ENCODE data around the gene PDCD2. TPM values are rescaled to one million over a fixed set of nuclear protein-coding genes. Genes with fewer than 3 reads are reported as not detected.

Gene PDCD2
- total RNA-seq, 6 experiments from 2014 or later = 62.3 to 73.7 (median 69.0) TPM

DNA sequence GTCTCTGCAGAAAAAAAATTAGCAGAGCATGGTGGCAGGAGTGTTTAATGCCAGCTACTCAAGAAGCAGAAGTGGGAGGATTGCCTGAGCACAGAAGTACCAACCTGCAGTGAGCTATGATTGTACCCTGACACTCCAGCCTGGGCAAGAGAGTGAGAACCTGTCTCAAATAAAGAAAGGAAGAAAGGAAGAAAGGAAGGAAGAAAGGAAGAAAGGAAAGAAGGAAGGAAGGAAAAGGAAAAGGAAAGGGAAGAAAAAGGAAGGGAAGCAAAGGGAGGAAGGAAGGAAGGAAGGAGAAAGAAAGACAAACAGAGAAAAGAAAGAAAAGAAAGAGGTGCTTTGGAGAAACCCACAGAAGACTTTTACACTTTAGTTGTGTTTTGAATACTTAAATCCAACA is 12.8 kb upstream of the PDCD2 start:
- TF ChIP-seq, protein P1, sequence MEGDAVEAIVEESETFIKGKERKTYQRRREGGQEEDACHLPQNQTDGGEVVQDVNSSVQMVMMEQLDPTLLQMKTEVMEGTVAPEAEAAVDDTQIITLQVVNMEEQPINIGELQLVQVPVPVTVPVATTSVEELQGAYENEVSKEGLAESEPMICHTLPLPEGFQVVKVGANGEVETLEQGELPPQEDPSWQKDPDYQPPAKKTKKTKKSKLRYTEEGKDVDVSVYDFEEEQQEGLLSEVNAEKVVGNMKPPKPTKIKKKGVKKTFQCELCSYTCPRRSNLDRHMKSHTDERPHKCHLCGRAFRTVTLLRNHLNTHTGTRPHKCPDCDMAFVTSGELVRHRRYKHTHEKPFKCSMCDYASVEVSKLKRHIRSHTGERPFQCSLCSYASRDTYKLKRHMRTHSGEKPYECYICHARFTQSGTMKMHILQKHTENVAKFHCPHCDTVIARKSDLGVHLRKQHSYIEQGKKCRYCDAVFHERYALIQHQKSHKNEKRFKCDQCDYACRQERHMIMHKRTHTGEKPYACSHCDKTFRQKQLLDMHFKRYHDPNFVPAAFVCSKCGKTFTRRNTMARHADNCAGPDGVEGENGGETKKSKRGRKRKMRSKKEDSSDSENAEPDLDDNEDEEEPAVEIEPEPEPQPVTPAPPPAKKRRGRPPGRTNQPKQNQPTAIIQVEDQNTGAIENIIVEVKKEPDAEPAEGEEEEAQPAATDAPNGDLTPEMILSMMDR (IDR thresholded peaks at IDR 0.05) = no peak
- Mint-ChIP-seq H3K27ac (no peak overlapping the region), H3K4me1 (ENCODE audit: low read depth) (no peaks in the 10 kb centered on the region), H3K9me3 (no peaks in the 10 kb centered on the region), H3K36me3 (ENCODE audit: low read depth) (no peaks in the 10 kb centered on the region), H3K27me3 (ENCODE audit: insufficient read depth) (peaks cover 5% of the 10 kb centered on the region; the same call in 1 of the 2 replicates), H3K4me3 (no peak overlapping the region)
- DNase-seq = no peak

DNA sequence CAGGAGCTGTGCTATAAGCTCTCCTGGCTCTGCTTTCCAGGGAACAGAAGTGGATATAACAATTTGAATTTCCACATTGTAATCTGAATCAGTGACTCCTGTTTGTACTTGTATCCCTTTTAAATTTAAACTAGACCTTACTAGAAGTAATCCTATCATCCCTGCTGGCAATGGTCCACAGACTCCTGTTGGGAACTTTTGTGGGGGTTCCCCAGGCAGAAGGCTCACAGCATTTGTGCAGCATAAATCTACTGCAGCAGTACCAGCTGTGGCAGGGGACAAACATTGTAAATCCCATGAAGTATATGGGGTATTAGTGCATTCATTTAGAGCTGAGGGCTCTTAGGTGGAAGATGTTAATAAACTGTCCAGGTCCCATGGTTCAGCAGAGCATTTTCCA is 12.0 kb upstream of the PDCD2 start:
- no peak for DNase-seq
- no peaks in the 10 kb centered on the region for H3K36me3 Mint-ChIP-seq (ENCODE audit: low read depth)
- H3K4me3 Mint-ChIP-seq = no peak overlapping the region
- TF ChIP-seq, protein P1 (IDR thresholded peaks at IDR 0.05) = no peak
- peaks cover 3% of the 10 kb centered on the region for H3K9me3 Mint-ChIP-seq
- H3K4me1 Mint-ChIP-seq (ENCODE audit: low read depth) = no peaks in the 10 kb centered on the region
- no peak overlapping the region for H3K27ac Mint-ChIP-seq
- H3K27me3 Mint-ChIP-seq (ENCODE audit: insufficient read depth) = peaks cover 5% of the 10 kb centered on the region; the same call in 1 of the 2 replicates

DNA sequence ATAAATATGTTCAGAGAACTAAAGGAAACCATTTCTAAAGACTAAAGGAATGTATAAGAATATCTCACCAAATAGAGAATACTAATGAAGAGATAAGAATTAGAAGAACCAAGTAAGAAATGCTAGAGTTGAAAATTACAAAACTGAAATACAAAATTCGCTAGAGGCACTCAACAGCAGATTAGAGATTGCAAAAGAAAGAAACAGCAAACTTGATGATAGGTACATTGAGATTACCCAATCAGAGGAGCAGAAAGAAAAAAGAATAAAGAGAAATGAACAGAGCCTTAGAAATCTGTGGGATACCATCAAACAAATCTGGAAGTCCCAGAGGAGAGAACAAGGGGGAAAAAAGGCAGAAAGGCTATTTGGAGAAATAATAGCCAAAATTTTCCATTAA is 6.3 kb upstream of the PDCD2 start:
- Mint-ChIP-seq H3K27ac (no peak overlapping the region), H3K4me1 (ENCODE audit: low read depth) (no peaks in the 10 kb centered on the region), H3K27me3 (ENCODE audit: insufficient read depth) (peaks cover 3% of the 10 kb centered on the region; the same call in 1 of the 2 replicates), H3K36me3 (ENCODE audit: low read depth) (peaks cover 5% of the 10 kb centered on the region; the same call in 1 of the 2 replicates), H3K9me3 (peaks cover 23% of the 10 kb centered on the region), H3K4me3 (no peak overlapping the region)
- no peak for DNase-seq
- TF ChIP-seq, protein P1 (IDR thresholded peaks at IDR 0.05) = no peak

DNA sequence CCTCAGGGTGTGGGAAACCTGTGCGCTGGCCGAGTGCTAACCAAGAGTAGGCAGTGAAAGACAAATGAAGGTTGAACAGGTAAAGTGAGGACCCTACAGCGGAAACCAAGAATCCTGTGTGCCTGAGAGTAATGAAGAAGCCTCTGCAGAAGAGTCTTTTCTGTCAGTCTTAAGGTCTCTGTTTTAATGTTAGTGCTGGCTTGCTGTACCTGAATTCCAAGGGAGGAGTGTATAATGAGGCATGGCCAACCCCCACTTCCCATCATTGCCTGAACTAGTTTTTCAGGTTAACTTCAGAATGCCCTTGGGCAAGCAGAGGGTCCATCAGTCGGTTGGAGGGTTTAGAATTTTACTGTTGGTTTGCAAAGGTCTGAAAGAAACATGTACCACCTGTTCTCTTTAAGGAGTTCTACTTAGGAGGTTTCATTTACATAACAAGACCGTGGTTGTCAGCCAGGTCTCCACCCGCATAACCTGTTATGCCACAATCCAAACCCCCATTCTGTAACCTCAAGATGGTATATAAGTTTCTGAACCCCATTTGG is 589 bp upstream of the PDCD2 start:
- H3K36me3 Mint-ChIP-seq (ENCODE audit: low read depth) = peaks cover 30% of the 10 kb centered on the region
- DNase-seq = no peak

DNA sequence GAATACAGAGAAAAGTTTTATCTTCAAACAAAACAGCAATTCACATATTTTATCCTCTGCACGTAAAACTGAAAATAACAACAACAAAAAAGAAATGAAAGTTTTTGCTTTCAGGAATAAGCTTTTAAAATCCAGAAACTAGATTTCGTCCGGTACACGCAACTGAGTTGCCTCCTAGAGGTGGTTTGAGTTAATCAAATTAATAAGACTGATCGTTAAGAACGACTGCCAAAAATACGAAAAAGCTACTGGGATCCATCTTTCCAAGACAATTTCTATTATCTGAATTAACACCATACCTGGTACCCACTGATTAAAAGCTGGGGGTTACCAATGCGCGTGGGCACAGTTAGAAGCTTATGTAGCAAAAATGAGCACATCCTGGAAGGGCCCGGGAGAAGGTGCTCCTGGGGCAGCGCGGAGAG is 669 bp downstream of the PDCD2 start:
- DNase-seq = peak; percentile 10
- Mint-ChIP-seq H3K9me3 (no peaks in the 10 kb centered on the region), H3K4me3 (peak overlapping the region; percentile 98), H3K27ac (peak overlapping the region; percentile 91), H3K27me3 (ENCODE audit: insufficient read depth) (peaks cover 2% of the 10 kb centered on the region; the same call in 1 of the 2 replicates), H3K36me3 (ENCODE audit: low read depth) (peaks cover 36% of the 10 kb centered on the region), H3K4me1 (ENCODE audit: low read depth) (peaks cover 22% of the 10 kb centered on the region)
- TF ChIP-seq, protein P1 (IDR thresholded peaks at IDR 0.05) = peak; percentile 66

More for the DNA sequence above, 589 bp upstream of the PDCD2 start:
- Mint-ChIP-seq H3K9me3 (peaks cover 6% of the 10 kb centered on the region), H3K27ac (peak overlapping the region; percentile 76), H3K4me3 (peak overlapping the region; percentile 96), H3K27me3 (ENCODE audit: insufficient read depth) (peaks cover 2% of the 10 kb centered on the region), H3K4me1 (ENCODE audit: low read depth) (peaks cover 22% of the 10 kb centered on the region)
- TF ChIP-seq, protein P1 (IDR thresholded peaks at IDR 0.05) = no peak

Data from HFFc6 (cell line).